Keratinocyte (primary cell): ENCODE measurements around the gene AMZ1. TPM values are rescaled to one million over a fixed set of nuclear protein-coding genes. Genes with fewer than 3 reads are reported as not detected.

Experiments
- DNase-seq: peaks from one replicate; pipeline ENCODE4 v3.0.0-alpha.2; 2011; ENCODE audit warnings: low read depth, missing footprints, low spot score
- FAIRE-seq: peaks from 2 replicates; lab custom pipeline; 2011; peaks lifted over from hg19 to GRCh38; lab: Jason Lieb, UNC
- H2AFZ ChIP-seq: 2 replicates; pipeline ENCODE4 v1.6.0; 2012; ENCODE audit warnings: low read length, control low read depth, inconsistent platforms; ENCODE audit not compliant: control insufficient read depth
- H3K27ac ChIP-seq: 2 replicates; pipeline ENCODE4 v1.5.1; 2011; ENCODE audit warnings: low read length; ENCODE audit not compliant: control insufficient read depth, insufficient read depth
- H3K27me3 ChIP-seq: 3 replicates; pipeline ENCODE4 v1.6.0; 2011; ENCODE audit warnings: low read length; ENCODE audit not compliant: control insufficient read depth, insufficient read depth; ENCODE audit errors: extremely low read depth
- H3K36me3 ChIP-seq, 2 experiments: 2 replicates in 1 of 2; 3 replicates in 1 of 2; pipeline ENCODE4 v1.5.1; 2011; ENCODE audit warnings: low read length in 2 of 2, mild to moderate bottlenecking in 1 of 2; ENCODE audit not compliant: control insufficient read depth in 2 of 2, insufficient read depth in 2 of 2; ENCODE audit errors: extremely low read depth in 1 of 2
- H3K4me1 ChIP-seq: 3 replicates; pipeline ENCODE4 v1.5.1; 2011; ENCODE audit warnings: low read length; ENCODE audit not compliant: control insufficient read depth, insufficient read depth; ENCODE audit errors: extremely low read depth
- H3K4me2 ChIP-seq: 3 replicates; pipeline ENCODE4 v1.6.0; 2011; ENCODE audit warnings: low read depth, low read length; ENCODE audit not compliant: control insufficient read depth, insufficient read depth; ENCODE audit errors: extremely low read depth
- H3K4me3 ChIP-seq, 3 experiments: fragments of 200-600 bp in 1 of 3; sonication (generic) in 1 of 3; 2 replicates in 2 of 3; 3 replicates in 1 of 3; pipeline ENCODE4 v1.5.1; 2011 to 2016; ENCODE audit warnings: low read length in 3 of 3, mild to moderate bottlenecking in 3 of 3, control low read depth in 2 of 3, inconsistent platforms in 1 of 3, low read depth in 1 of 3, mixed read lengths in 1 of 3, mixed run types in 1 of 3, moderate library complexity in 1 of 3; ENCODE audit not compliant: control insufficient read depth in 2 of 3, insufficient read depth in 2 of 3; ENCODE audit errors: extremely low read depth in 1 of 3
- H3K79me2 ChIP-seq: 2 replicates; pipeline ENCODE4 v1.6.0; 2012; ENCODE audit warnings: low read length; ENCODE audit not compliant: control insufficient read depth, insufficient read depth
- H3K9ac ChIP-seq: 3 replicates; pipeline ENCODE4 v1.6.0; 2011; ENCODE audit warnings: low read length; ENCODE audit not compliant: control insufficient read depth, insufficient read depth; ENCODE audit errors: extremely low read depth
- H3K9me1 ChIP-seq: 3 replicates; pipeline ENCODE4 v1.6.0; 2011; ENCODE audit warnings: low read length; ENCODE audit not compliant: control insufficient read depth, insufficient read depth; ENCODE audit errors: extremely low read depth
- H3K9me3 ChIP-seq: 2 replicates; pipeline ENCODE4 v1.5.1; 2012; ENCODE audit warnings: low read depth, low read length; ENCODE audit not compliant: control insufficient read depth
- H4K20me1 ChIP-seq: 3 replicates; pipeline ENCODE4 v1.6.0; 2011; ENCODE audit warnings: low read length; ENCODE audit not compliant: control insufficient read depth, insufficient read depth; ENCODE audit errors: extremely low read depth
- CTCF ChIP-seq, 3 experiments: IDR thresholded peaks in 1 of 3; conservative IDR thresholded peaks in 1 of 3; optimal IDR thresholded peaks in 1 of 3; 2 replicates in 2 of 3; 3 replicates in 1 of 3; pipeline versions ENCODE3 to v1.5.1; 2011; ENCODE audit warnings: low read length in 3 of 3, mild to moderate bottlenecking in 3 of 3, moderate library complexity in 2 of 3, control low read depth in 1 of 3, inconsistent platforms in 1 of 3; ENCODE audit not compliant: insufficient read depth in 2 of 3; ENCODE audit errors: extremely low read depth in 1 of 3
- EZH2 ChIP-seq: IDR thresholded peaks from one replicate; pipeline ENCODE4 v1.6.1; 2012; ENCODE audit warnings: inconsistent platforms, mild to moderate bottlenecking, low read length, moderate library complexity
- dilution Hi-C: fragments of 300-500 bp; cut with MboI; formaldehyde crosslinking; loops from one replicate; pipeline ENCODE4 v1.7.0; 2020; ENCODE audit warnings: low sequenced_read_pairs; ENCODE audit not compliant: extremely low pct_ligation_motif_present
- polyA plus RNA-seq, 5 experiments: library from polyadenylated mRNA; depleted of rRNA in 3 of 5; stranded (reverse) in 3 of 5; stranded (forward) in 1 of 5; unstranded in 1 of 5; fragments of >200 nt; gene quantifications; 1 replicate in 1 of 5; 2 replicates in 3 of 5; 3 replicates in 1 of 5; pipeline versions ENCODE4 v1.2.1 to v1.2.3, GENCODE V29; 2011 to 2012; ENCODE audit warnings: missing spikeins in 2 of 5, low read depth in 1 of 5, low replicate concordance in 1 of 5

Gene AMZ1
- polyA plus RNA-seq, 1 donor (not counting 4 experiments of a cell fraction or from before 2014, with no cell fraction given), result 0.04 TPM

- H3K4me1 ChIP-seq, result no peaks in the 10 kb centered on the region
- TF ChIP-seq CTCF (optimal IDR thresholded peaks at IDR 0.05 in 1 of 3, IDR thresholded peaks at IDR 0.05 in 1 of 3, conservative IDR thresholded peaks at IDR 0.05 in 1 of 3; ENCODE audit: extremely low read depth in 1 of 3, insufficient read depth in 2 of 3, low read length in 3 of 3) (no peak), EZH2 (no peak)
- no peak overlapping the region for H3K27ac ChIP-seq
- dilution Hi-C loops, result no loop called here
- DNase-seq (no peak), FAIRE-seq (no peak)
- peaks cover 2% of the 10 kb centered on the region for H3K79me2 ChIP-seq
- peaks cover 10 to 13% of the 10 kb centered on the region in 2 experiments for H3K36me3 ChIP-seq
- H2AFZ ChIP-seq, result no peak overlapping the region
- H3K4me3 ChIP-seq, result no peak overlapping the region
- H3K9me1 ChIP-seq, result no peaks in the 10 kb centered on the region
- no peak overlapping the region for H3K9ac ChIP-seq
- H4K20me1 ChIP-seq, result no peaks in the 10 kb centered on the region
- no peak overlapping the region for H3K4me2 ChIP-seq
- H3K9me3 ChIP-seq, result no peaks in the 10 kb centered on the region
- no peaks in the 10 kb centered on the region for H3K27me3 ChIP-seq
Observed at GRCh38 chr7:2729893-2730716, 42.1 kb downstream of the AMZ1 start.

- H3K9me3 ChIP-seq, result no peaks in the 10 kb centered on the region
- no peak for FAIRE-seq
- no peak for DNase-seq
- no peaks in the 10 kb centered on the region for H4K20me1 ChIP-seq
- TF ChIP-seq CTCF (optimal IDR thresholded peaks at IDR 0.05 in 1 of 3, IDR thresholded peaks at IDR 0.05 in 1 of 3, conservative IDR thresholded peaks at IDR 0.05 in 1 of 3; ENCODE audit: extremely low read depth in 1 of 3, insufficient read depth in 2 of 3, low read length in 3 of 3) (no peak), EZH2 (no peak)
- peaks cover 8 to 13% of the 10 kb centered on the region in 2 experiments for H3K36me3 ChIP-seq
- H3K79me2 ChIP-seq, result peaks cover 6% of the 10 kb centered on the region
- no peak overlapping the region for H3K9ac ChIP-seq
- no peak overlapping the region for H3K4me2 ChIP-seq
- H3K4me1 ChIP-seq, result no peaks in the 10 kb centered on the region
- no peak overlapping the region for H3K4me3 ChIP-seq
- H3K9me1 ChIP-seq, result no peaks in the 10 kb centered on the region
- no peaks in the 10 kb centered on the region for H3K27me3 ChIP-seq
- dilution Hi-C loops, result no loop called here
- H3K27ac ChIP-seq, result no peak overlapping the region
- H2AFZ ChIP-seq, result no peak overlapping the region
Observed at GRCh38 chr7:2730846-2731770, 43.1 kb downstream of the AMZ1 start.
